OCI-LY1 (cell line): ENCODE measurements around the gene CAPS.

Experiments used
- H2AFZ ChIP-seq: fragments of 200-600 bp; sonication (generic), shearing (Covaris generic); 2 replicates; pipeline ENCODE4 v1.6.0; 2014; ENCODE audit warnings: antibody characterized with exemption, mild to moderate bottlenecking, low read length
- H3F3A ChIP-seq: fragments of 200-600 bp; sonication (generic), shearing (Covaris generic); 2 replicates; pipeline ENCODE4 v1.6.0; 2014; ENCODE audit warnings: mild to moderate bottlenecking, antibody characterized with exemption, low read length, moderate library complexity; ENCODE audit not compliant: insufficient read depth
- H3K27ac ChIP-seq: fragments of 200-600 bp; sonication (generic); 2 replicates; pipeline ENCODE4 v1.5.1; 2014; ENCODE audit warnings: low read length, mixed run types, mild to moderate bottlenecking, low read depth; ENCODE audit not compliant: poor library complexity, severe bottlenecking
- H3K27me3 ChIP-seq: fragments of 200-600 bp; sonication (generic); 2 replicates; pipeline ENCODE4 v1.6.0; 2014; ENCODE audit warnings: antibody characterized with exemption, mild to moderate bottlenecking, low read length, moderate library complexity; ENCODE audit not compliant: insufficient read depth
- H3K36me3 ChIP-seq: fragments of 200-600 bp; sonication (generic); 2 replicates; pipeline ENCODE4 v1.6.1; 2014; ENCODE audit warnings: mild to moderate bottlenecking, antibody characterized with exemption, low read length, moderate library complexity, mixed read lengths; ENCODE audit not compliant: insufficient read depth
- H3K4me1 ChIP-seq: fragments of 200-600 bp; sonication (generic); 2 replicates; pipeline ENCODE4 v1.5.1; 2014; ENCODE audit warnings: mild to moderate bottlenecking, low read length, moderate library complexity; ENCODE audit not compliant: insufficient read depth, severe bottlenecking
- H3K4me2 ChIP-seq: fragments of 200-600 bp; sonication (generic), shearing (Covaris generic); 2 replicates; pipeline ENCODE4 v1.6.1; 2014; ENCODE audit warnings: low read length
- H3K4me3 ChIP-seq: fragments of 200-600 bp; sonication (generic); 2 replicates; pipeline ENCODE4 v1.5.1; 2014; ENCODE audit warnings: low read length, low read depth, mild to moderate bottlenecking, mixed read lengths; ENCODE audit not compliant: poor library complexity, severe bottlenecking
- H3K79me2 ChIP-seq: fragments of 200-600 bp; shearing (Covaris generic); 2 replicates; pipeline ENCODE4 v1.6.1; 2016; ENCODE audit warnings: mixed run types, low read length, mixed read lengths; ENCODE audit not compliant: insufficient read depth
- H3K9ac ChIP-seq: fragments of 200-600 bp; sonication (generic), shearing (Covaris generic); 2 replicates; pipeline ENCODE4 v1.6.1; 2014; ENCODE audit warnings: mild to moderate bottlenecking, low read length, mixed read lengths
- H3K9me2 ChIP-seq: fragments of 200-600 bp; sonication (generic), shearing (Covaris generic); 2 replicates; pipeline ENCODE4 v1.6.1; 2014; ENCODE audit warnings: low read depth, mild to moderate bottlenecking, low read length, mixed read lengths
- H3K9me3 ChIP-seq: fragments of 200-600 bp; shearing (Covaris generic); 2 replicates; pipeline ENCODE4 v1.6.1; 2014; ENCODE audit warnings: low read length, mixed read lengths
- H4K20me1 ChIP-seq: fragments of 200-600 bp; sonication (generic), shearing (Covaris generic); 2 replicates; pipeline ENCODE4 v1.6.0; 2016; ENCODE audit warnings: mild to moderate bottlenecking, low read length; ENCODE audit not compliant: insufficient read depth
- CTCF ChIP-seq: fragments of 200-600 bp; sonication (generic), shearing (Covaris generic); IDR thresholded peaks from 2 replicates; pipeline ENCODE4 v1.5.1; 2017; ENCODE audit warnings: mild to moderate bottlenecking, antibody characterized with exemption, low read length, moderate library complexity, mixed read lengths
- EZH2 ChIP-seq: fragments of 200-600 bp; sonication (generic), shearing (Covaris generic); IDR thresholded peaks from 2 replicates; pipeline ENCODE4 v1.8.0; 2017; ENCODE audit warnings: borderline replicate concordance, mixed run types, mild to moderate bottlenecking, antibody characterized with exemption, low read length, moderate library complexity, mixed read lengths

Gene CAPS

GRCh38 chr19:5953030-5953589 is 39.1 kb downstream of the CAPS start:
- H2AFZ ChIP-seq, result no peak overlapping the region
- no peaks in the 10 kb centered on the region for H3F3A ChIP-seq
- peak overlapping the region; percentile 98 for H3K27ac ChIP-seq
- H3K79me2 ChIP-seq, result peaks cover 51% of the 10 kb centered on the region
- H3K4me3 ChIP-seq, result no peak overlapping the region
- no peaks in the 10 kb centered on the region for H3K9me3 ChIP-seq
- H3K4me1 ChIP-seq, result peaks cover 88% of the 10 kb centered on the region
- no peaks in the 10 kb centered on the region for H4K20me1 ChIP-seq
- peak overlapping the region; percentile 44; the same call in 1 of the 2 replicates for H3K4me2 ChIP-seq
- H3K27me3 ChIP-seq, result no peaks in the 10 kb centered on the region
- peaks cover 15% of the 10 kb centered on the region; the same call in 1 of the 2 replicates for H3K36me3 ChIP-seq
- H3K9me2 ChIP-seq, result no peaks in the 10 kb centered on the region
- TF ChIP-seq CTCF, result no peak
- no peak for TF ChIP-seq EZH2
- no peak overlapping the region for H3K9ac ChIP-seq

- Histone ChIP-seq H2AFZ (no peak overlapping the region), H3K36me3 (peaks cover 14% of the 10 kb centered on the region; the same call in 1 of the 2 replicates), H3K9ac (peak overlapping the region; percentile 5; the same call in 1 of the 2 replicates), H3F3A (no peaks in the 10 kb centered on the region), H3K4me3 (no peak overlapping the region), H3K27ac (peak overlapping the region; percentile 98), H3K4me1 (peaks cover 83% of the 10 kb centered on the region), H3K79me2 (peaks cover 53% of the 10 kb centered on the region), H4K20me1 (no peaks in the 10 kb centered on the region), H3K27me3 (no peaks in the 10 kb centered on the region), H3K9me3 (no peaks in the 10 kb centered on the region), H3K9me2 (no peaks in the 10 kb centered on the region), H3K4me2 (peak overlapping the region; percentile 44)
- no peak for TF ChIP-seq EZH2
Observed at GRCh38 chr19:5953680-5954213, 39.7 kb downstream of the CAPS start.

GRCh38 chr19:5954293-5954692 is 40.2 kb downstream of the CAPS start:
- Histone ChIP-seq H3K4me1 (peaks cover 77% of the 10 kb centered on the region), H3K9me2 (no peaks in the 10 kb centered on the region), H4K20me1 (no peaks in the 10 kb centered on the region), H3K27me3 (no peaks in the 10 kb centered on the region), H3K27ac (peak overlapping the region; percentile 98), H3F3A (no peaks in the 10 kb centered on the region), H3K9me3 (no peaks in the 10 kb centered on the region), H2AFZ (no peak overlapping the region), H3K4me3 (no peak overlapping the region), H3K9ac (peak overlapping the region; percentile 5; the same call in 1 of the 2 replicates), H3K79me2 (peaks cover 55% of the 10 kb centered on the region), H3K4me2 (peak overlapping the region; percentile 44), H3K36me3 (peaks cover 9% of the 10 kb centered on the region; the same call in 1 of the 2 replicates)
- TF ChIP-seq CTCF, result no peak
- no peak for TF ChIP-seq EZH2

GRCh38 chr19:5955636-5955935 is 41.5 kb downstream of the CAPS start:
- peaks cover 67% of the 10 kb centered on the region for H3K79me2 ChIP-seq
- peak overlapping the region; percentile 98 for H3K27ac ChIP-seq
- H3K9me3 ChIP-seq, result no peaks in the 10 kb centered on the region
- no peaks in the 10 kb centered on the region for H3F3A ChIP-seq
- H3K9me2 ChIP-seq, result no peaks in the 10 kb centered on the region
- H3K36me3 ChIP-seq, result peaks cover 4% of the 10 kb centered on the region; the same call in 1 of the 2 replicates
- TF ChIP-seq CTCF (no peak), EZH2 (no peak)
- peaks cover 76% of the 10 kb centered on the region for H3K4me1 ChIP-seq
- H3K27me3 ChIP-seq, result no peaks in the 10 kb centered on the region
- no peak overlapping the region for H2AFZ ChIP-seq
- H4K20me1 ChIP-seq, result no peaks in the 10 kb centered on the region
- peak overlapping the region; percentile 18; the same call in 1 of the 2 replicates for H3K4me2 ChIP-seq
- H3K4me3 ChIP-seq, result no peak overlapping the region
- no peak overlapping the region; the same call in 1 of the 2 replicates for H3K9ac ChIP-seq
